Endothelial cell of umbilical vein (primary cell): Measurements from ENCODE around the gene GNA12.

ENCODE experiments used
- CTCF ChIP-seq, 2 donors: IDR thresholded peaks; 1 replicate in 1 of 2; 2 replicates in 1 of 2; pipeline ENCODE4 v1.5.1; 2011; ENCODE audit warnings: low read length in 2 of 2, mild to moderate bottlenecking in 2 of 2, moderate library complexity in 2 of 2, control low read depth in 1 of 2, inconsistent platforms in 1 of 2, low read depth in 1 of 2; ENCODE audit not compliant: insufficient read depth in 1 of 2; ENCODE audit errors: extremely low read depth in 1 of 2
- EZH2 ChIP-seq: IDR thresholded peaks from 2 replicates; pipeline ENCODE4 v1.6.1; 2012; ENCODE audit warnings: borderline replicate concordance, low read depth, mild to moderate bottlenecking, moderate library complexity, low read length, inconsistent platforms; ENCODE audit not compliant: severe bottlenecking
- FOS ChIP-seq: IDR thresholded peaks from 2 replicates; pipeline ENCODE4 v1.6.1; 2011; ENCODE audit warnings: mild to moderate bottlenecking, low read length, moderate library complexity, borderline replicate concordance; ENCODE audit not compliant: insufficient read depth
- POLR2A ChIP-seq: IDR thresholded peaks from 2 replicates; pipeline ENCODE4 v1.6.1; 2012; ENCODE audit warnings: low read depth, mild to moderate bottlenecking, control low read depth, low read length
- POLR2AphosphoS5 ChIP-seq: IDR thresholded peaks from 2 replicates; pipeline ENCODE4 v1.6.1; 2012; ENCODE audit warnings: low read depth, mild to moderate bottlenecking, control low read depth, low read length, moderate library complexity; ENCODE audit not compliant: insufficient read depth

GRCh38 chr7:2725178-2726105 is 118.7 kb downstream of the GNA12 start:
- no peak for TF ChIP-seq EZH2
- no peak for TF ChIP-seq CTCF (IDR thresholded peaks at IDR 0.05; ENCODE audit: extremely low read depth in 1 of 2, insufficient read depth in 1 of 2, low read depth in 1 of 2, low read length in 2 of 2)
- TF ChIP-seq POLR2A = no peak
- no peak for TF ChIP-seq POLR2AphosphoS5
- TF ChIP-seq FOS = no peak
